H1 (cell line): ENCODE data around the gene CIBAR2. TPM values are rescaled to one million over a fixed set of nuclear protein-coding genes. Genes with fewer than 3 reads are reported as not detected.

ENCODE experiments used
- BACH1 ChIP-seq: IDR thresholded peaks from 2 replicates; pipeline ENCODE4 v1.6.1; 2012; ENCODE audit warnings: low read length, improper control_type of control experiment
- BRCA1 ChIP-seq: IDR thresholded peaks from 2 replicates; pipeline ENCODE4 v1.6.1; 2012; ENCODE audit warnings: low read depth, low read length, improper control_type of control experiment
- CEBPB ChIP-seq: IDR thresholded peaks from 2 replicates; pipeline ENCODE4 v1.6.1; 2012; ENCODE audit warnings: low read depth, low read length
- CHD1 ChIP-seq: IDR thresholded peaks from 2 replicates; pipeline ENCODE4 v1.6.1; 2012; ENCODE audit warnings: low read depth, low read length, improper control_type of control experiment
- CHD2 ChIP-seq: IDR thresholded peaks from 2 replicates; pipeline ENCODE4 v1.6.1; 2012; ENCODE audit warnings: low read length, improper control_type of control experiment
- CTBP2 ChIP-seq: IDR thresholded peaks from 2 replicates; pipeline ENCODE4 v1.7.0; 2011; ENCODE audit warnings: borderline replicate concordance, mild to moderate bottlenecking, moderate library complexity, mixed read lengths, low read length; ENCODE audit not compliant: insufficient read depth, insufficient read length
- CTCF ChIP-seq, 3 experiments: IDR thresholded peaks; 1 replicate in 2 of 3; 2 replicates in 1 of 3; pipeline versions ENCODE4 v1.5.1 to v1.6.1; 2011; ENCODE audit warnings: low read length in 3 of 3, mild to moderate bottlenecking in 3 of 3, inconsistent platforms in 2 of 3, low read depth in 1 of 3, moderate library complexity in 1 of 3; ENCODE audit not compliant: insufficient read depth in 1 of 3; ENCODE audit errors: control extremely low read depth in 1 of 3
- EZH2 ChIP-seq: fragments of 200-600 bp; sonication (generic); IDR thresholded peaks from 2 replicates; pipeline ENCODE4 v1.7.1; 2012; ENCODE audit warnings: low read depth, mild to moderate bottlenecking, moderate library complexity, low read length, inconsistent platforms; ENCODE audit not compliant: severe bottlenecking
- GABPA ChIP-seq: IDR thresholded peaks from 2 replicates; pipeline ENCODE4 v1.6.1; 2011; ENCODE audit warnings: mild to moderate bottlenecking, low read length, moderate library complexity, borderline replicate concordance; ENCODE audit not compliant: insufficient read depth
- KDM4A ChIP-seq: IDR thresholded peaks from one replicate; pipeline ENCODE4 v1.7.1; 2012; ENCODE audit warnings: low read depth, mild to moderate bottlenecking, moderate library complexity, low read length, inconsistent platforms; ENCODE audit not compliant: severe bottlenecking
- KDM5A ChIP-seq: fragments of 200-600 bp; IDR thresholded peaks from 2 replicates; pipeline ENCODE4 v1.7.1; 2012; ENCODE audit warnings: mild to moderate bottlenecking, low read length, inconsistent platforms, mixed read lengths
- POLR2A ChIP-seq, 2 experiments: IDR thresholded peaks; 1 replicate in 1 of 2; 2 replicates in 1 of 2; pipeline ENCODE4 v1.6.1; 2011; ENCODE audit warnings: low read depth in 2 of 2, low read length in 2 of 2, mild to moderate bottlenecking in 2 of 2; ENCODE audit errors: control extremely low read depth in 1 of 2
- POLR2AphosphoS5 ChIP-seq: IDR thresholded peaks from 2 replicates; pipeline ENCODE4 v1.6.1; 2011; ENCODE audit warnings: low read depth, low read length
- POU5F1 ChIP-seq: IDR thresholded peaks from 2 replicates; pipeline ENCODE4 v1.6.1; 2011; ENCODE audit warnings: low read depth, mild to moderate bottlenecking, low read length, moderate library complexity
- RBBP5 ChIP-seq: IDR thresholded peaks from 2 replicates; pipeline ENCODE4 v1.7.1; 2012; ENCODE audit warnings: low read depth, mild to moderate bottlenecking, inconsistent platforms, low read length, moderate library complexity, borderline replicate concordance
- RXRA ChIP-seq: IDR thresholded peaks from 2 replicates; pipeline ENCODE4 v1.6.1; 2011; ENCODE audit warnings: low read depth, mild to moderate bottlenecking, low read length, moderate library complexity; ENCODE audit not compliant: insufficient read depth
- SAP30 ChIP-seq: fragments of 300-600 bp; sonication (generic); IDR thresholded peaks from 2 replicates; pipeline ENCODE4 v1.7.1; 2012; ENCODE audit warnings: low read length, moderate library complexity, mild to moderate bottlenecking, inconsistent platforms; ENCODE audit not compliant: insufficient read depth, insufficient replicate concordance
- SIX5 ChIP-seq: IDR thresholded peaks from 2 replicates; pipeline ENCODE4 v1.6.1; 2011; ENCODE audit warnings: mild to moderate bottlenecking, low read depth, low read length
- SP2 ChIP-seq: IDR thresholded peaks from 2 replicates; pipeline ENCODE4 v1.6.1; 2012; ENCODE audit warnings: mild to moderate bottlenecking, low read length, inconsistent platforms
- SRF ChIP-seq: IDR thresholded peaks from 2 replicates; pipeline ENCODE4 v1.6.1; 2011; ENCODE audit warnings: mild to moderate bottlenecking, low read depth, low read length, moderate library complexity
- TAF7 ChIP-seq: optimal IDR thresholded peaks from 2 replicates; pipeline ENCODE3; 2011; ENCODE audit warnings: low read depth, mild to moderate bottlenecking, inconsistent platforms, low read length, moderate library complexity, borderline replicate concordance
- TBP ChIP-seq: IDR thresholded peaks from 2 replicates; pipeline ENCODE4 v1.6.1; 2011; ENCODE audit warnings: low read depth, low read length, improper control_type of control experiment
- polyA plus RNA-seq, 7 experiments: library from polyadenylated mRNA; depleted of rRNA in 3 of 7; stranded (reverse) in 5 of 7; unstranded in 2 of 7; fragments of >200 nt in 5 of 7; fragments of 200-250 nt in 2 of 7; gene quantifications; 1 replicate in 5 of 7; 2 replicates in 1 of 7; 4 replicates in 1 of 7; pipeline versions ENCODE4 v1.2.1 to v1.2.3, GENCODE V29; 2011 to 2013; ENCODE audit warnings: missing spikeins in 2 of 7, mixed read lengths in 2 of 7
- total RNA-seq: library from RNA; stranded (reverse); fragmentation: NEBNext Ultra II Directional; extraction: Animal tissue kit (Norgen Biotek cat#: 25700); gene quantifications from 2 replicates; pipeline ENCODE4 v1.2.1, GENCODE V29; 2021
- TF ChIP-seq, protein P1 (sequence below): IDR thresholded peaks from 2 replicates; pipeline ENCODE4 v1.6.1; 2012; ENCODE audit warnings: inconsistent platforms

CIBAR2 gene
- total and polyA plus RNA-seq, 2 of the 8 experiments (the other 6 are each of a cell fraction or from before 2014, with no cell fraction given) = 0.18 TPM; not detected in 1

- TF ChIP-seq CTCF (IDR thresholded peaks at IDR 0.05; ENCODE audit: control extremely low read depth in 1 of 3, insufficient read depth in 1 of 3, low read depth in 1 of 3, low read length in 3 of 3) (no peak), KDM4A (no peak), GABPA (no peak), CEBPB (no peak), EZH2 (no peak), TBP (peak; percentile 27; the same call in 1 of the 2 replicates), BACH1 (peak; percentile 55), SP2 (no peak), RBBP5 (no peak), BRCA1 (no peak), CHD1 (no peak), POLR2AphosphoS5 (peak; percentile 35; the same call in 1 of the 2 replicates), RXRA (no peak), CTBP2 (no peak), SRF (no peak), KDM5A (no peak), SAP30 (no peak), POLR2A (IDR thresholded peaks at IDR 0.05; ENCODE audit: control extremely low read depth in 1 of 2, low read depth in 2 of 2, low read length in 2 of 2) (no peak), POU5F1 (peak; percentile 95), CHD2 (0 out of 2 replicates have a peak, but pooled peaks have one; percentile 11), SIX5 (no peak), TAF7 (no peak)
- TF ChIP-seq, protein P1, sequence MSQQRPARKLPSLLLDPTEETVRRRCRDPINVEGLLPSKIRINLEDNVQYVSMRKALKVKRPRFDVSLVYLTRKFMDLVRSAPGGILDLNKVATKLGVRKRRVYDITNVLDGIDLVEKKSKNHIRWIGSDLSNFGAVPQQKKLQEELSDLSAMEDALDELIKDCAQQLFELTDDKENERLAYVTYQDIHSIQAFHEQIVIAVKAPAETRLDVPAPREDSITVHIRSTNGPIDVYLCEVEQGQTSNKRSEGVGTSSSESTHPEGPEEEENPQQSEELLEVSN = no peak
These were observed 29.1 kb downstream of the CIBAR2 start (continued) for GRCh38 chr16:85083051-85083639.
